Smooth muscle cell (in vitro differentiated cells): ENCODE data around the gene ZFP28. TPM values are rescaled to one million over a fixed set of nuclear protein-coding genes. Genes with fewer than 3 reads are reported as not detected.

ENCODE experiments used
- DNase-seq: peaks from one replicate; lab custom pipeline; 2025; ENCODE audit not compliant: unreplicated experiment; lab: John Stamatoyannopoulos, UW
- H2AFZ ChIP-seq: fragments of 200-600 bp; sonication (generic); 2 replicates; pipeline ENCODE4 v1.6.0; 2016; ENCODE audit warnings: antibody characterized with exemption, low read depth, mild to moderate bottlenecking
- H3F3A ChIP-seq: fragments of 200-600 bp; sonication (generic); 2 replicates; pipeline ENCODE4 v1.6.0; 2017; ENCODE audit warnings: antibody characterized with exemption, low read depth
- H3K27ac ChIP-seq: fragments of 200-600 bp; sonication (generic); 2 replicates; pipeline ENCODE4 v1.5.1; 2016; ENCODE audit warnings: low read depth, mild to moderate bottlenecking
- H3K27me3 ChIP-seq: fragments of 200-600 bp; sonication (generic); 2 replicates; pipeline ENCODE4 v1.6.1; 2016; ENCODE audit warnings: low read depth, mild to moderate bottlenecking
- H3K36me3 ChIP-seq: fragments of 200-600 bp; sonication (generic); 2 replicates; pipeline ENCODE4 v1.5.1; 2016; ENCODE audit warnings: low read depth
- H3K4me1 ChIP-seq: fragments of 200-600 bp; sonication (generic); 2 replicates; pipeline ENCODE4 v1.5.1; 2016; ENCODE audit warnings: low read depth
- H3K4me2 ChIP-seq: fragments of 200-600 bp; sonication (generic); 2 replicates; pipeline ENCODE4 v1.6.0; 2016; ENCODE audit warnings: mild to moderate bottlenecking
- H3K4me3 ChIP-seq: fragments of 200-600 bp; sonication (generic); 2 replicates; pipeline ENCODE4 v1.5.1; 2016; ENCODE audit warnings: mild to moderate bottlenecking
- H3K79me2 ChIP-seq: fragments of 200-600 bp; sonication (generic); 2 replicates; pipeline ENCODE4 v1.6.0; 2016; ENCODE audit warnings: low read depth, mild to moderate bottlenecking
- H3K9ac ChIP-seq: fragments of 200-600 bp; sonication (generic); 2 replicates; pipeline ENCODE4 v1.6.0; 2016; ENCODE audit warnings: low read depth
- H3K9me3 ChIP-seq: fragments of 200-600 bp; sonication (generic); replicated peaks from 2 replicates; pipeline ENCODE4 v1.5.1; 2016; ENCODE audit warnings: low read depth
- H4K20me1 ChIP-seq: fragments of 200-600 bp; sonication (generic); 2 replicates; pipeline ENCODE4 v1.6.0; 2016; ENCODE audit warnings: low read depth
- CTCF ChIP-seq: fragments of 200-600 bp; sonication (generic); IDR thresholded peaks from 2 replicates; pipeline ENCODE4 v1.5.1; 2017; ENCODE audit warnings: borderline replicate concordance, mild to moderate bottlenecking, antibody characterized with exemption; ENCODE audit not compliant: insufficient read depth, poor library complexity, severe bottlenecking
- WGBS: methylation state at CpG from one replicate; pipeline ENCODE4 v1.1.7; 2016; ENCODE audit warnings: low lambda C conversion rate; 5-methylcytosine and 5-hydroxymethylcytosine counted together
- polyA plus RNA-seq: library from polyadenylated mRNA; unstranded; fragments of >200 nt; fragmentation: Nextera tagmentation; extraction: Ambion mirVana; gene quantifications from 2 replicates; pipeline ENCODE4 v1.2.1, GENCODE V29; 2016
- total RNA-seq: library from RNA; depleted of rRNA; stranded (reverse); fragments of >200 nt; gene quantifications from 2 replicates; pipeline ENCODE4 v1.2.3, GENCODE V29; 2014

Gene ZFP28
- total and polyA plus RNA-seq, 2 experiments from 2014 or later = 6.2 to 6.9 TPM

DNA sequence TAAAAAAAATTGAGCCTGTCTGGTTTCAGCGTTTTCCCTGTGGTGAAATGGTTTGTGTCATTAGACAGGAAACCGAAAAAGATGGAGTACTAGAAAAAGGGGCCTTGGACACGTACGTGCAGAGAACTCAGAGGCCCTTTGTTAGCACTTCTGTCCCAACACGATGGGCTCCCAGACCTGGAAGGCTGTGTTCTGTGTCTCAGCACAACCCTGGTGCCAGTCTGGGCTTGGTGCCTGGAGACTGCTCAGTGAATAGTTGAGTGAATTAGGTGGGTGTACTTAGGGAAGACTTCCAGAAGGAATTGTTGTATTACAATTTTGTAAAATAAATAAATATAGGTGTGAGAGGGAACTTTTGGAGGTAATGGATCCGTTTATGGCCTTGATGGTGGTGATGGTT is 65.1 kb downstream of the ZFP28 start:
- H3K36me3 ChIP-seq = peaks cover 41% of the 10 kb centered on the region
- TF ChIP-seq CTCF = no peak
- H3F3A ChIP-seq = no peaks in the 10 kb centered on the region
- H3K4me1 ChIP-seq = no peaks in the 10 kb centered on the region
- no peak overlapping the region for H3K4me3 ChIP-seq
- H2AFZ ChIP-seq = no peak overlapping the region
- H3K27ac ChIP-seq = no peak overlapping the region
- DNase-seq = no peak
- H3K27me3 ChIP-seq = no peaks in the 10 kb centered on the region
- peaks cover 17% of the 10 kb centered on the region for H3K9me3 ChIP-seq
- H3K9ac ChIP-seq = no peak overlapping the region
- no peak overlapping the region for H3K4me2 ChIP-seq
- peaks cover 93% of the 10 kb centered on the region for H3K79me2 ChIP-seq
- WGBS = 96% methylated on average over 6 of the region's 6 CpGs
- no peaks in the 10 kb centered on the region for H4K20me1 ChIP-seq

Other genes starting within 250 kb of the ZFP28 start
- gene ZSCAN5A, start 224.1 kb upstream of the ZFP28 start, total RNA-seq = 4.7 and 7.4 TPM in 2 replicates
- 5.3 and 11.0 TPM in 2 replicates for gene ZSCAN5A, start 224.1 kb upstream of the ZFP28 start, polyA plus RNA-seq
- 0.99 and 4.9 TPM in 2 replicates for gene ZNF582, start 145.4 kb upstream of the ZFP28 start, total RNA-seq
- 3.8 and 4.4 TPM in 2 replicates for gene ZNF582, start 145.4 kb upstream of the ZFP28 start, polyA plus RNA-seq
- gene ZNF583, start 134.6 kb upstream of the ZFP28 start, total RNA-seq = 5.5 and 7.9 TPM in 2 replicates
- gene ZNF583, start 134.6 kb upstream of the ZFP28 start, polyA plus RNA-seq = 5.2 and 6.4 TPM in 2 replicates
- 4.4 and 4.6 TPM in 2 replicates for gene ZNF667, start 61.6 kb upstream of the ZFP28 start, total RNA-seq
- gene ZNF667, start 61.6 kb upstream of the ZFP28 start, polyA plus RNA-seq = 2.3 and 2.7 TPM in 2 replicates
- gene ZNF471, start 31.1 kb upstream of the ZFP28 start, total RNA-seq = 0.90 and 2.0 TPM in 2 replicates
- 1.0 and 1.1 TPM in 2 replicates for gene ZNF471, start 31.1 kb upstream of the ZFP28 start, polyA plus RNA-seq
- gene ZNF470, start 28.5 kb downstream of the ZFP28 start, total RNA-seq = 2.5 and 2.6 TPM in 2 replicates
- 1.4 TPM in 2 replicates for gene ZNF470, start 28.5 kb downstream of the ZFP28 start, polyA plus RNA-seq
- gene ZNF71, start 56.4 kb downstream of the ZFP28 start, total RNA-seq = 5.9 and 10.1 TPM in 2 replicates
- 11.2 and 11.6 TPM in 2 replicates for gene ZNF71, start 56.4 kb downstream of the ZFP28 start, polyA plus RNA-seq
- 0.63 and 1.7 TPM in 2 replicates for gene SMIM17, start 104.2 kb downstream of the ZFP28 start, total RNA-seq
- gene SMIM17, start 104.2 kb downstream of the ZFP28 start, polyA plus RNA-seq = 0.56 and 0.94 TPM in 2 replicates
- not detected in 2 replicates for gene ZNF835, start 132.8 kb downstream of the ZFP28 start, total RNA-seq
- gene ZNF835, start 132.8 kb downstream of the ZFP28 start, polyA plus RNA-seq = not detected in 2 replicates